IPS-18a (cell line): ENCODE results near the gene MFSD2B.
"Not testable (repeated sequence)": the region's sequence is repeated elsewhere in the genome, so short reads cannot be mapped to it uniquely, and the experiment has no call there.

Source experiments
- H3K27ac ChIP-seq: one replicate; pipeline ENCODE4 v1.5.1; 2013; ENCODE audit warnings: low read length
- H3K27me3 ChIP-seq: one replicate; pipeline ENCODE4 v1.6.1; 2013; ENCODE audit warnings: mild to moderate bottlenecking, low read length; ENCODE audit not compliant: control insufficient read depth, insufficient read depth
- H3K36me3 ChIP-seq: one replicate; pipeline ENCODE4 v1.6.1; 2013; ENCODE audit warnings: low read depth, low read length; ENCODE audit not compliant: control insufficient read depth
- H3K4me1 ChIP-seq: one replicate; pipeline ENCODE4 v1.6.1; 2013; ENCODE audit warnings: low read depth, low read length; ENCODE audit not compliant: control insufficient read depth
- H3K4me3 ChIP-seq: one replicate; pipeline ENCODE4 v1.5.1; 2013; ENCODE audit warnings: low read length
- H3K9ac ChIP-seq: one replicate; pipeline ENCODE4 v1.6.1; 2013; ENCODE audit warnings: mild to moderate bottlenecking, low read length, moderate library complexity
- H3K9me3 ChIP-seq: one replicate; pipeline ENCODE4 v1.6.1; 2013; ENCODE audit warnings: low read depth, low read length; ENCODE audit not compliant: control insufficient read depth

Gene MFSD2B

GRCh38 chr2:24011250-24012104 is 1.6 kb downstream of the MFSD2B start:
- Histone ChIP-seq H3K4me1 (peaks cover 4% of the 10 kb centered on the region), H3K9ac (no peak overlapping the region), H3K27ac (no peak overlapping the region)

GRCh38 chr2:24012521-24013188 is 2.8 kb downstream of the MFSD2B start:
- H3K27ac ChIP-seq: no peak overlapping the region
- peaks cover 11% of the 10 kb centered on the region for H3K27me3 ChIP-seq
- no peak overlapping the region for H3K9ac ChIP-seq
- H3K9me3 ChIP-seq: no peaks in the 10 kb centered on the region
- H3K36me3 ChIP-seq: no peaks in the 10 kb centered on the region
- peaks cover 4% of the 10 kb centered on the region for H3K4me1 ChIP-seq
- H3K4me3 ChIP-seq: no peak overlapping the region

More at GRCh38 chr2:24011250-24012104, 1.6 kb downstream of the MFSD2B start:
- H3K36me3 ChIP-seq: no peaks in the 10 kb centered on the region
- H3K27me3 ChIP-seq: peaks cover 11% of the 10 kb centered on the region
- no peak overlapping the region for H3K4me3 ChIP-seq
- H3K9me3 ChIP-seq: no peaks in the 10 kb centered on the region

GRCh38 chr2:24014902-24015301 is 5.0 kb downstream of the MFSD2B start:
- not testable (repeated sequence) for H3K4me3 ChIP-seq, H3K9me3 ChIP-seq, H3K27ac ChIP-seq, H3K9ac ChIP-seq, H3K4me1 ChIP-seq, H3K27me3 ChIP-seq, H3K36me3 ChIP-seq

GRCh38 chr2:24015562-24016375 is 5.9 kb downstream of the MFSD2B start:
- no peak overlapping the region for H3K27ac ChIP-seq
- no peaks in the 10 kb centered on the region for H3K36me3 ChIP-seq
- no peaks in the 10 kb centered on the region for H3K27me3 ChIP-seq
- peaks cover 8% of the 10 kb centered on the region for H3K4me1 ChIP-seq
- H3K4me3 ChIP-seq: no peak overlapping the region
- no peaks in the 10 kb centered on the region for H3K9me3 ChIP-seq
- no peak overlapping the region for H3K9ac ChIP-seq

GRCh38 chr2:24016376-24016761 is 6.5 kb downstream of the MFSD2B start:
- no peaks in the 10 kb centered on the region for H3K36me3 ChIP-seq
- no peak overlapping the region for H3K4me3 ChIP-seq
- H3K4me1 ChIP-seq: peaks cover 8% of the 10 kb centered on the region
- H3K9ac ChIP-seq: no peak overlapping the region
- H3K27ac ChIP-seq: no peak overlapping the region
- no peaks in the 10 kb centered on the region for H3K9me3 ChIP-seq
- H3K27me3 ChIP-seq: no peaks in the 10 kb centered on the region

- Histone ChIP-seq H3K9ac (no peak overlapping the region), H3K9me3 (no peaks in the 10 kb centered on the region), H3K27ac (no peak overlapping the region), H3K27me3 (no peaks in the 10 kb centered on the region), H3K4me1 (peaks cover 8% of the 10 kb centered on the region), H3K36me3 (no peaks in the 10 kb centered on the region), H3K4me3 (no peak overlapping the region)
These were observed 7.2 kb downstream of the MFSD2B start for GRCh38 chr2:24016853-24017703.

GRCh38 chr2:24017711-24018110 is 7.8 kb downstream of the MFSD2B start:
- H3K4me1 ChIP-seq: peaks cover 8% of the 10 kb centered on the region
- H3K36me3 ChIP-seq: peaks cover 2% of the 10 kb centered on the region
- no peaks in the 10 kb centered on the region for H3K27me3 ChIP-seq
- H3K9ac ChIP-seq: no peak overlapping the region
- H3K27ac ChIP-seq: no peak overlapping the region
- H3K4me3 ChIP-seq: no peak overlapping the region
- H3K9me3 ChIP-seq: no peaks in the 10 kb centered on the region

- Histone ChIP-seq H3K27ac (no peak overlapping the region), H3K27me3 (no peaks in the 10 kb centered on the region), H3K9me3 (no peaks in the 10 kb centered on the region), H3K4me1 (peaks cover 8% of the 10 kb centered on the region), H3K36me3 (peaks cover 6% of the 10 kb centered on the region), H3K4me3 (no peak overlapping the region), H3K9ac (no peak overlapping the region)
These were observed 8.4 kb downstream of the MFSD2B start for GRCh38 chr2:24018241-24018640.

- H3K9me3 ChIP-seq: no peaks in the 10 kb centered on the region
- no peak overlapping the region for H3K4me3 ChIP-seq
- H3K4me1 ChIP-seq: peaks cover 13% of the 10 kb centered on the region
- H3K27me3 ChIP-seq: no peaks in the 10 kb centered on the region
- H3K36me3 ChIP-seq: peaks cover 6% of the 10 kb centered on the region
- H3K27ac ChIP-seq: no peak overlapping the region
- H3K9ac ChIP-seq: no peak overlapping the region
These were observed 9.8 kb downstream of the MFSD2B start for GRCh38 chr2:24019729-24020128.

GRCh38 chr2:24020244-24020643 is 10.4 kb downstream of the MFSD2B start:
- Histone ChIP-seq H3K27me3 (no peaks in the 10 kb centered on the region), H3K4me3 (no peak overlapping the region), H3K9ac (no peak overlapping the region), H3K9me3 (no peaks in the 10 kb centered on the region), H3K36me3 (peaks cover 6% of the 10 kb centered on the region), H3K27ac (no peak overlapping the region), H3K4me1 (peaks cover 17% of the 10 kb centered on the region)
